Myocyte (in vitro differentiated cells): Measurements from ENCODE around the gene URB2. TPM values are rescaled to one million over a fixed set of nuclear protein-coding genes. Genes with fewer than 3 reads are reported as not detected.

ENCODE experiments used
- DNase-seq: peaks from one replicate; pipeline ENCODE4 v3.0.0-alpha.2; 2012; ENCODE audit warnings: low read depth
- polyA plus RNA-seq: library from polyadenylated mRNA; unstranded; fragments of >200 nt; gene quantifications from one replicate; pipeline ENCODE4 v1.2.1, GENCODE V29; 2012; ENCODE audit warnings: missing spikeins
- total RNA-seq: library from RNA; depleted of rRNA; stranded (reverse); fragments of >200 nt; gene quantifications from 2 replicates; pipeline ENCODE4 v1.2.3, GENCODE V29; 2014

The URB2 gene
- total RNA-seq, result 14.4 and 17.2 TPM in 2 replicates
- 5.9 TPM for polyA plus RNA-seq

DNA sequence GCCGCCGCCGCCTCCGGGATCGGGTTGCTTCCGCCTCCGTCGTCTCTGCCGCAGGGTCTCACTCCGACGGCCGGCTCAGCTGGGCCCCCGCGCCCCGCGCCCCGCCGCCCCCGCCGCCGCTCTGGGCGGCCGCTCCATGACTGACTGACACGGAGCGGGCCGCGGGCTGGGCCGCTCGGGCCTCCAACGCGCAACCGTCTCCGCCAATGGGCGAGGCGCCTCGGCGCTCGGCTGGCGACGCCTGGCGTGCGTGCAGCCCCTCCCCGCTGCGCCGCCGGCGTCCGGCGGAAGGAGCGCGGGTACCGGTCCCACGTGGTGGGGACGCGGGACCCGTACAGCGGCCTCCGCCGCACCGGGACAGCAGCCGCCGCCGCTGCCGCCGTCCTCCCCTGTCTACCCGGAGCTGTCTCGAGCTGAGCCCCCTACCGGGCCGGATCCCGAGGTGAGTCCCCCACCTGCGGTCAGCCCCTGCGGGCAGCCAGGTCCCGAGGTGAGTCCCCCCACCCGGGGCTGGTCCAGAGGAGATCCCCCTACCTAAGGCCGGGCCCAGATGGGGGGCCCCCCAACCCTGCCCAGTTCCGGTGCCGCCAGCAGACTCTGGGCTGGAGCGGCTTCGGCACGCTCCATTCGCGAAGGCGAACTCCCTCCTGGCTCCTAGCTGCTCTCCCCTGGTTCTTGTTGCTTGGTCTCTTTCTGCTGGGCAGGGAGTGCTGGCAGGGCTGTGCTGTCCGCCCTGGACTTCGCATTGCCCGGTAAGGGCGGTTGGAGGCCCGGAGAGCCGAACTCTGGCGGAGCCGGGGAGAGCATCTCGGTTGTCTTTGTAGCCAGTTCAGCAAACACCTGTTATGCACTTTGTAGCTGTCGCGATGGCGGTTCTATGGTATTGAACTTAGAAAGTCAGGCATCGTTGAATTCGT lies at the start of gene URB2, which contains the start of gene TAF5L:
TSS of gene URB2 (plus strand) at position 333 of the 917 bp plus-strand sequence. CDS start 1,387 bp downstream, outside the sequence.
TSS of gene TAF5L (minus strand) at position 208 of the 917 bp plus-strand sequence. CDS start 11,640 bp downstream, outside the sequence.
- DNase-seq, result peak; percentile 91

- DNase-seq, result no peak
Observed at GRCh38 chr1:229578168-229579058, 47.6 kb upstream of the URB2 start.

DNA sequence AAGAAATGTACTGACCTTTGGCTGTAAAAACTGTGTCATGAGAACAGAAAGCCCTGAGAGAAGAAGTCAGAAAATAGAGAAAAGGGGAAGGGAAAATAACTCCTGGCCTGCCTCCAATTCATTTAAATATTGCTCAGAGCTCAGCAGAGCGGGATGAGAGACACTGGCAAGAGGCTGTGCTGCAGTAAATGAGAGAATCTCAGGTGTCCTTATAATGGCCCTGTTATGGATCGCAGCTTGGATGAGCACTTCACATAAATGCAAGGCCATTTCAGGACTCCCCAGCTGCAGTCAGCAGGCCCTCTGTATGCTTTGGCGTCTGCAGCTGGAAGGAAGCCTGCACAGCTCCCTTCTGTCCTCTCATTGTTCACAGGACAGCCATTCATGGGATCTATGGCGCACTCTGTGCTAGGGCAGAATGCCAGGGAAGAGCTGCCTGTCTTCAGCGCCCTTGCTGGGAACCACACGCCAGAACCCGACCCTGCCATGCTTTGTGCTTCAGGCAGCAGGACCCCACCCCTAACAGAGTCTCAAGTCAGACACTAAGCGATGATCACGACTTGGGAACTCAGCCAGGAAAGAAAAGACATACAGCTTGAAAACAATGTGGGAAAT lies 46.9 kb upstream of the URB2 start:
- DNase-seq, result no peak

GRCh38 chr1:229581485-229581884 lies 44.6 kb upstream of the URB2 start:
- no peak for DNase-seq

GRCh38 chr1:229582011-229582694 lies 43.9 kb upstream of the URB2 start:
- DNase-seq, result no peak

- DNase-seq, result no peak
Observed at GRCh38 chr1:229582715-229583114, 43.3 kb upstream of the URB2 start.

GRCh38 chr1:229585338-229585737 lies 40.7 kb upstream of the URB2 start:
- no peak for DNase-seq

GRCh38 chr1:229590119-229590518 lies 35.9 kb upstream of the URB2 start:
- DNase-seq, result no peak

GRCh38 chr1:229593800-229594199 lies 32.2 kb upstream of the URB2 start:
- DNase-seq, result no peak

- DNase-seq, result no peak
Observed at GRCh38 chr1:229594227-229595008, 31.6 kb upstream of the URB2 start.

DNA sequence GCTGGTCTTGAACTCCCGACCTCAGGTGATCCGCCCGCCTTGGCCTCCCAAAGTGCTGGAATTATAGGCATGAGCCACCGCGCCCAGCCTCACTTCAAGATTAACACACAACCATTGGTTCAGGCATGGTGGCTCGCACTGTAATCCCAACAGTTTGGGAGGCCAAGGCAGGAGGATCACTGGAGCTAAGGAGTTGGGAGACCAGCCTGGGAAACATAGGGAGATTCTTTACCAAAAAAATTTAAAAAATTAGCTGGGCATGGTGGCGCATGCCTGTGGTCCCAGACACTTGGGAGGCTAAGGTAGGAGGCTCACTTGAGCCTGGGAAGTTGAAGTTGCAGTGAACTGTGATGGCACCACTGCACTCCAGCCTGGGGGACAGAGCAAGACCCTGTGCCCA lies 30.2 kb upstream of the URB2 start:
- peak; percentile 5 for DNase-seq

DNA sequence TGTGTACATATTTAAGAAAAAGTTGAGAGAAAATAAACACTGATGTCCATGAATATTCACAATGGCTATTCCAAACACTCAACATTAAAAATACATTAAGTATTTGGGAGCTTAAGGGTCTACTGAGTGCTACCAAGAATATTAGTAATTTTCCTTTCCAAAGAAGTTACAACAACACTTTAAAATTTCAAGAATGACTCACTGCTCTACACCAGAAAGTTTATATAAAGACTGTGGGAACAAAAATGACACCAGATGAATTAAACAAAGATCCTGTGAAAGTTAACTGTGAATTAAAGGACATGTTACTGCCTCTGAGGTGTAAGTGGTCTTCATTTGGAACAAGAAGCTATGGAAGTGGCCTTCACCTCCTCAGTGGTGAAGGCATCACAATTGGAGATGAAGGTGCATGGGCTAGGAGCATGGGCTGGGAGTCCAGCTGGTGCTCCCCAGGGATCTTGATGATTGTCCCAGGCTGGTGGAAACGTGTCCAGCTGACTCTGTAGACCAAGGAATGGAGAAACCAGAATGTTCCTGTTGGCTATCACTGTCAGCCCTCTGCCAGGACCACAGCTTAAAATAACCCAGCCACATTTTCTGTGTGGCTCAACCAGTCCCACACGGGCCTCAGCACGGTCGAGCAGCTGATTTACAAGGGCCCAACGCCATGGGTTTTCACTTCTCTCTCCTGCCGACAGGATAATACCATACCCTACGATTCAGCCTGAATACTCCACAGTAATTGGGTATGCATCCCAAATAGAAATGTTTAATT lies 28.9 kb upstream of the URB2 start:
- peak; percentile 95 for DNase-seq

DNA sequence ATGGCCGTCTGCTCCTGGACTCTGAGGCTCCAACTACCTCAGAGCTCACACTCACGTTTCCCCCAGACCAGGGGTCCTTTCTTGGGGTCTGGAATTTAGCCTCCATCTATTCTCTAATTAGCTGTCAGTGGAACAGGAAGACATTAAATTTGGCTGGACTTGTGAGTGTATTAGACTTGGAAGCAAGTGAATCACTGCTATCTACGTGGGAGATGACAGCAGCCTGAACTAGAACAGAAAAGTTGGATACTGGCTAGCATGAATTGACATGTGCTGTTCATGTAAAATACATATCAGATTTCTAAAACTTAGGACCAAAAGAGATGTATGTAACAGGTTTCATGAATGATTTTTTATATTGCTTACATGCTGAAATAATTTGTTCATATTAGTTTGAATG lies 28.2 kb upstream of the URB2 start:
- DNase-seq, result peak; percentile 48

DNA sequence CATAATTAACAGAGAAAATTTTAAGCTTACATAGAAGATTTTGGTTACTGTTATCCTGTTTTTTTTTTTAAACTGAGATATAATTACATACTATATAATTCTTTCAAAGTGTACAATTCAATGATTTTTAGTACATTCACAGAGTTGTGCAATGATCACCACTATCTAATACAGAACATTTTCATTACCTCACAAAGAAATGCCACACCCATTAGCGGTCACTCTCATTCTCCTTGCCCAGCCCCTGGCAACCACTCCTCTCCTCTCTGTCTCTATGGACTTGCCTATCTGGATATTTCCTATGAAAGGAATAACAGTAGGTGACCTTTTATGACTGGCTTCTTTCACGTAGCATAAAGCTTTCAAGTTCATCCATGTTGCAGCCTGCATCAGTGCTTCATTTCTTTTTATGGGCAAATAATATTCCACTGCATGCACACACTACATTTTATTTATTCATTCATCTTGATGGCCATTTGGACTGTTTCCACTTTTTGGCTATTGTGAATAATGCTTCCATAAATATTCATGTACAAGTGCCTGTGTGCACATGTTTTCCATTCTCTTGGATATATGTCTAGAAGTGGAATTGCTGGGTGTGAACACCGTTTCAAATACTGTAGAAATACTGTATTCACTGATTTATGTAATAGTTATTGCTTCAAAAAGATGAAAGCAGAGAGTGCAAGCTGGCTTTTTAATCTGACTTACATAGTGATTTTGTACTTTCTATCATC lies 26.7 kb upstream of the URB2 start:
- DNase-seq, result no peak

GRCh38 chr1:229600229-229600628 lies 25.8 kb upstream of the URB2 start:
- no peak for DNase-seq

DNA sequence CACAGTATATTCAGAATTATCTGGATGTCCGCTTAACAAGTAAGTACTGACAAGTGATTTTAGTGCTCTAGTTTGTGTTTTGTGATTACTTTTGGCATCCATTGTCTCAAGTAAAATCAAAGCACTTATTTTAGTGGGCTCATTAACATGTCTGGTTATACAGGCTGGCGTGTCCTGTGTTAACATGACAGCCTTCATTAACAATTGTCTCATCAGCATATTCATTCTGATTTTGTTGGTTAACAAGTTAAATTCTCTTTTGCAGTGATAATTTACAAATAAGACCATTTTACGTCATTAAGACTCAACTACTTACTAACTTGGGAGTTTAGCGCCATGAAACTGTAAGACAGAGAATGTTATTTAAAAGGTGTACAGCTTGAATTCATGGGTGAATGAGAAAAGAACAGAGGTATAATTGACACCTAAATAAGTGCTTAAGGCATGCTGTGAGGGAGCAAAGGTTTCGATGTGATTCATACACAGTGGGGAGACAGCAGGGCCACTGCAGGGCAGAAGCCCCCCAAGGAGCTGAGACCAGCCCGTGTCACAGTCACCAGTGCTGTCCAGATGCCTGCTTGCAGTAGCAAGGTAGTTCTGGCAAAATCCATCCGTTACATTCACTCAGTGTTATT lies 22.6 kb upstream of the URB2 start:
- no peak for DNase-seq

DNA sequence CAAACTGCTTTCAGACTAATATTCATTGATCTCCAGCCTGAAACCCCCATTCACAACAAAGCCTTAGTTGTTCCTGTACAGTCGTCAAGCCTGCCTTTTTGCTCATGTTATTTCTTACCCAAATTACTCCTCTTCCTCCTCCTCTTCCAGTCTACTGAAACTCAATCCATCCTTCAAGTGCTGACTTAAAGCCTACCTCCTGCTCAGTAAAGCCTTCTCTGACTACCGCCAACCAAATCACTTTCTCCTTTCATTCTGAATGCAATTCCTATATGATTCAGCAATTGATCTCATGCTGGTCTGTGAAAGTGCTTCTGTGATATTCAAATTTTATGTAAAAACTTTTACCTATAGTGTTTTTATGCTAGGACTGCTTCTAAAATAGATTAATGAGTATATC lies 18.7 kb upstream of the URB2 start:
- DNase-seq, result no peak

DNA sequence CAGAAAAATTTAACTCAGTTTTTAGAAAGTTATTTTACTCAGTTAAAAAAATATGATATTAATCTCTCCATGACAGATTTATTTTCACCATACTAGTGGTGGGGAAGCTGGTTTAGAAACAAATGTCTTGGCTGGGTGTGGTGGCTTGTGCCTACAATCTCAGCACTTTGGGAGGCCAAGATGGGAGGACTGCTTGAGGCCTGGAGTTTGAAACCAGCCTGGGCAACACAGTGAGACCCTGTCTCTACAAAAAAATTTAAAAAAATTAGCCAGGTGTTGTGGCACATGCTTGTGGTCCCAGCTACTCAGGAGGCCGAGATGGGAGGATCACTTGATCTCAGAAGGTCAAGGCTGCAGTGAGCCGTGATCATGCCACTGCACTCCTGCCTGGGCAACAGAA lies 17.5 kb upstream of the URB2 start:
- DNase-seq, result no peak
